ENCODE results near the gene DZIP1.
"Not testable (repeated sequence)": the region's sequence is repeated elsewhere in the genome, so short reads cannot be mapped to it uniquely, and the experiment has no call there.

DZIP1 gene

DNA sequence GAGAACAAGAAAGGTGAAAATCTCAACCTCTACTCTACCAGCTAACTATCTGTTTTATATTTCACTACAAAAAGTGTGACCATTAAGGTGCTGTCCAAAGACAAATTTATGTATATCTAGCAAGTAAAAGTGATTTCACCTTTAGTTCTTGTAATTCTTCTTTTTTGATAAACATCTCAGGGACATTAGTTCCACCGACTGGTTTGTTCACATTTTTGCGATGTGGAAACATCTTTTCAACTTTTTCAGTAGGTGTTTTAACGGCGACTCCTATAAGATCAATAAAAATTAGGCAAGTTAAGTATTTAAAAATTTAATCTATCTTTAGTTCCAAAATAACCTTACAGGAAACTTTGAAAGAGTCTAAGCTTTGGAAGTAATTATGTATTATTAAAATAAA is 58.6 kb downstream of the DZIP1 start:
- H3K4me3 ChIP-seq (replicated peaks in 1 of 2; ENCODE audit: low read depth in 2 of 2, low read length in 2 of 2) = no peak overlapping the region
- no peak for DNase-seq (ENCODE audit: low read depth in 2 of 2)
- TF ChIP-seq, protein P1, sequence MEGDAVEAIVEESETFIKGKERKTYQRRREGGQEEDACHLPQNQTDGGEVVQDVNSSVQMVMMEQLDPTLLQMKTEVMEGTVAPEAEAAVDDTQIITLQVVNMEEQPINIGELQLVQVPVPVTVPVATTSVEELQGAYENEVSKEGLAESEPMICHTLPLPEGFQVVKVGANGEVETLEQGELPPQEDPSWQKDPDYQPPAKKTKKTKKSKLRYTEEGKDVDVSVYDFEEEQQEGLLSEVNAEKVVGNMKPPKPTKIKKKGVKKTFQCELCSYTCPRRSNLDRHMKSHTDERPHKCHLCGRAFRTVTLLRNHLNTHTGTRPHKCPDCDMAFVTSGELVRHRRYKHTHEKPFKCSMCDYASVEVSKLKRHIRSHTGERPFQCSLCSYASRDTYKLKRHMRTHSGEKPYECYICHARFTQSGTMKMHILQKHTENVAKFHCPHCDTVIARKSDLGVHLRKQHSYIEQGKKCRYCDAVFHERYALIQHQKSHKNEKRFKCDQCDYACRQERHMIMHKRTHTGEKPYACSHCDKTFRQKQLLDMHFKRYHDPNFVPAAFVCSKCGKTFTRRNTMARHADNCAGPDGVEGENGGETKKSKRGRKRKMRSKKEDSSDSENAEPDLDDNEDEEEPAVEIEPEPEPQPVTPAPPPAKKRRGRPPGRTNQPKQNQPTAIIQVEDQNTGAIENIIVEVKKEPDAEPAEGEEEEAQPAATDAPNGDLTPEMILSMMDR (IDR thresholded peaks at IDR 0.05; ENCODE audit: low read depth, low read length) = no peak

DNA sequence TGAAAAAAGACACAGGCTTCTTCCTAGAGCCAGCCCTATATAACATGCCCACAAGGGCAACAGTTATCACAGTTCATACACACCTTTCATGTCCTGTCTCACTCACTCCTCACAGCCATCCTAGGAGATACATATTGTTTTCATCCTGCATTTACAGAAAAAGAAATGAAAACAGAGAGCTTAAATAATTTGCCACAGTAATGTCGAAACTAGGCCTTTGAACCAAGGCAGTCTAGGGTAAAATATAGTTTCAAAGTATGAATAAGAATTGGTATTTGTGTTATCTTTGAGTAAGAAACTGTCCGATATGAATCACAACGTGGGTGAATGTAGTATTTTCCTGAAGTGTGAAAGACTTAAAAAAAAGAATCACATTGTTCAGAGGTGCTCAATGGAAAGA is 65.2 kb downstream of the DZIP1 start:
- no peak overlapping the region for H3K4me3 ChIP-seq (replicated peaks in 1 of 2; ENCODE audit: low read depth in 2 of 2, low read length in 2 of 2)
- TF ChIP-seq, protein P1 (IDR thresholded peaks at IDR 0.05; ENCODE audit: low read depth, low read length) = no peak
- DNase-seq (ENCODE audit: low read depth in 2 of 2) = no peak

DNA sequence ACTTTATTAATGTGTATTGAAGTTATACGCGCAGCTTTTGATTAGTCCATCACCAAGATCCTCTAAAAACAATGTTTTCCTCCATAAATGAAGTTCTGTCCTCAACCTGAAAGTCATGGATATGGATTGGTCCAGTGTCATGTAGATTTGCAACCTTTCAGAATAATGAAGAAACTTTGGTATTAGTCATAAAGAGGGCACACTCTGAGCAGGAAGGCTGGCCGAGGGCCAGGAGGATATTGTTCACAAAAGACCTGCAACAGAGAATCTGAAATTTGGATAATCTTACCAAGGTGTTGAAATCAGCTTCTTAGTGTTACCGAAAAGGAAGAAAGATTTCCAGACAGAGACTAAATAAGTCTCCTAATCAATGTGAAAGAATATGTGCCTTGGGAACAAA is 71.3 kb downstream of the DZIP1 start:
- TF ChIP-seq, protein P1 (IDR thresholded peaks at IDR 0.05; ENCODE audit: low read depth, low read length) = no peak
- peak; percentile 48 to 73 for DNase-seq (ENCODE audit: low read depth in 2 of 2)
- H3K4me3 ChIP-seq (replicated peaks in 1 of 2; ENCODE audit: low read depth in 2 of 2, low read length in 2 of 2) = no peak overlapping the region

DNA sequence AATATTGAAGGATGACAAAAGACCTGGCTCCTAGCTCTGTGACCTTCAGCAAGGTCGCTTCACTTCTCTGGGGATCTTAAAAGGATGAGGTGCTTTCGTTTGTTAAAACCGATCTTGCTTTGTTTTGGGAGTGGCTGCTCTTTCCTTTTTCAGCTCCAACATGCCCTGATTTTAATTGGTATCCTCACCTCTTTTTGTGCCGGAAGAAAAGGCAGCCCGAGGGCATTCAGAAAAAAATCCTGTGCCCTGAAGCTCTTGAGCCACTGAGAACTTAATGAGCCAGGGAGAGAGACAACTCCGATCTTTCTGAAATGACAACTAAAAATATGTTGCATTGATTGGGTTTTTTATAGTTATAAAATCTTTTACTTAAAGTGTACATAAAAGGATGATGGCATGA is 72.6 kb downstream of the DZIP1 start:
- TF ChIP-seq, protein P1 (IDR thresholded peaks at IDR 0.05; ENCODE audit: low read depth, low read length) = no peak
- no peak overlapping the region for H3K4me3 ChIP-seq (replicated peaks in 1 of 2; ENCODE audit: low read depth in 2 of 2, low read length in 2 of 2)
- no peak for DNase-seq (ENCODE audit: low read depth in 2 of 2)

DNA sequence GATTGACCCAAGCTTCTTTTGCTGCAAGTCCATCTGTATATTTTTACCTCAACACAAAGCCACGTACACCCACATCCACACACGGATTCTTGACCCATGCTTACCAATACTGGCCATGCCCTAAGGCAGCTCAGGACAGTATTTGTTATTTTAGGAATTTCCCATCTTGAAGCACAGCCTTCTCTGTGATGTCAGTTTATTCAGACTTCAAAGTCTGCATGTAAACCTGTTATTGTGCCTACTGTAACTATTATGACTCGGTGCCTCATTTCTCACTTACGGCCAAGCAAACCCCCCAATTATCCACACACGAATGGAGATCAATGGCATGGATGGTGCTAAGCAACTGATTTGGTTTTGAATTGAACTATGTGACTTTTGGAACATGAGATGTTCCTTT is 74.5 kb downstream of the DZIP1 start:
- TF ChIP-seq, protein P1 (IDR thresholded peaks at IDR 0.05; ENCODE audit: low read depth, low read length) = no peak
- H3K4me3 ChIP-seq (replicated peaks in 1 of 2; ENCODE audit: low read depth in 2 of 2, low read length in 2 of 2) = no peak overlapping the region
- DNase-seq (ENCODE audit: low read depth in 2 of 2) = no peak

GRCh38 chr13:95568131-95568530 is 76.4 kb downstream of the DZIP1 start:
- no peak overlapping the region for H3K4me3 ChIP-seq (replicated peaks in 1 of 2; ENCODE audit: low read depth in 2 of 2, low read length in 2 of 2)
- DNase-seq (ENCODE audit: low read depth in 2 of 2) = no peak
- TF ChIP-seq, protein P1 (IDR thresholded peaks at IDR 0.05; ENCODE audit: low read depth, low read length) = no peak

GRCh38 chr13:95565758-95566157 is 78.7 kb downstream of the DZIP1 start:
- DNase-seq (ENCODE audit: low read depth in 2 of 2); H3K4me3 ChIP-seq (replicated peaks in 1 of 2; ENCODE audit: low read depth in 2 of 2, low read length in 2 of 2): not testable (repeated sequence)
